Loucy (cell line): ENCODE measurements around the gene ERBIN.

ENCODE experiments used
- H2AFZ ChIP-seq: fragments of 200-600 bp; sonication (generic); 2 replicates; pipeline ENCODE4 v1.6.0; 2016; ENCODE audit warnings: antibody characterized with exemption, mild to moderate bottlenecking, low read length, moderate library complexity
- H3F3A ChIP-seq: fragments of 200-600 bp; 2 replicates; pipeline ENCODE4 v1.6.0; 2016; ENCODE audit warnings: antibody characterized with exemption, low read depth, mild to moderate bottlenecking
- H3K27me3 ChIP-seq: fragments of 200-600 bp; sonication (generic); 2 replicates; pipeline ENCODE4 v1.6.1; 2014; ENCODE audit warnings: low read length, mild to moderate bottlenecking; ENCODE audit not compliant: insufficient read depth, poor library complexity, severe bottlenecking
- H3K36me3 ChIP-seq: fragments of 200-600 bp; sonication (generic); 2 replicates; pipeline ENCODE4 v1.6.1; 2016; ENCODE audit warnings: low read length; ENCODE audit not compliant: insufficient read depth
- H3K4me1 ChIP-seq: fragments of 200-600 bp; sonication (generic); 2 replicates; pipeline ENCODE4 v1.5.1; 2014; ENCODE audit warnings: low read length, mild to moderate bottlenecking; ENCODE audit not compliant: insufficient read depth, poor library complexity, severe bottlenecking
- H3K4me2 ChIP-seq: fragments of 200-600 bp; sonication (generic); 2 replicates; pipeline ENCODE4 v1.6.0; 2014; ENCODE audit warnings: antibody characterized with exemption, low read length, low read depth, mild to moderate bottlenecking; ENCODE audit not compliant: poor library complexity, severe bottlenecking
- H3K4me3 ChIP-seq: fragments of 200-600 bp; sonication (generic); 2 replicates; pipeline ENCODE4 v1.5.1; 2014; ENCODE audit warnings: low read length, mild to moderate bottlenecking, mixed read lengths; ENCODE audit not compliant: poor library complexity, severe bottlenecking
- H3K79me2 ChIP-seq: fragments of 200-600 bp; sonication (generic); 2 replicates; pipeline ENCODE4 v1.6.1; 2014; ENCODE audit warnings: low read length; ENCODE audit not compliant: insufficient read depth
- H3K9ac ChIP-seq: fragments of 200-600 bp; sonication (generic); 2 replicates; pipeline ENCODE4 v1.6.0; 2014; ENCODE audit warnings: mild to moderate bottlenecking, low read depth, low read length, moderate library complexity; ENCODE audit not compliant: poor library complexity, severe bottlenecking
- H3K9me2 ChIP-seq: fragments of 200-600 bp; sonication (generic); replicated peaks from 2 replicates; pipeline ENCODE4 v1.6.1; 2016; ENCODE audit warnings: low read depth, low read length, mixed read lengths
- H3K9me3 ChIP-seq: fragments of 200-600 bp; sonication (generic); 2 replicates; pipeline ENCODE4 v1.6.1; 2014; ENCODE audit warnings: mild to moderate bottlenecking, antibody characterized with exemption, low read length, low read depth; ENCODE audit not compliant: insufficient read depth
- H4K20me1 ChIP-seq: fragments of 200-600 bp; sonication (generic); 2 replicates; pipeline ENCODE4 v1.6.0; 2014; ENCODE audit warnings: antibody characterized with exemption, low read length, mild to moderate bottlenecking; ENCODE audit not compliant: insufficient read depth, poor library complexity, severe bottlenecking
- CTCF ChIP-seq: fragments of 200-600 bp; sonication (generic); conservative IDR thresholded peaks from 2 replicates; pipeline ENCODE4 v1.5.1; 2014; ENCODE audit warnings: mild to moderate bottlenecking, antibody characterized with exemption, low read length
- EZH2phosphoT487 ChIP-seq: fragments of 200-600 bp; IDR thresholded peaks from 2 replicates; pipeline ENCODE4 v1.6.1; 2018; ENCODE audit warnings: antibody characterized with exemption, mild to moderate bottlenecking, moderate library complexity, borderline replicate concordance

Gene ERBIN

GRCh38 chr5:66080664-66081063 is 154.3 kb downstream of the ERBIN start:
- H3K9me2 ChIP-seq = no peaks in the 10 kb centered on the region
- no peak for TF ChIP-seq CTCF
- TF ChIP-seq EZH2phosphoT487 = no peak
- no peaks in the 10 kb centered on the region for H3K27me3 ChIP-seq
- no peaks in the 10 kb centered on the region for H4K20me1 ChIP-seq
- H2AFZ ChIP-seq = no peak overlapping the region
- no peaks in the 10 kb centered on the region for H3K79me2 ChIP-seq
- no peaks in the 10 kb centered on the region for H3K9me3 ChIP-seq
- no peaks in the 10 kb centered on the region for H3K4me1 ChIP-seq
- no peak overlapping the region for H3K4me2 ChIP-seq
- H3K4me3 ChIP-seq = no peak overlapping the region
- no peak overlapping the region for H3K9ac ChIP-seq
- peaks cover 5% of the 10 kb centered on the region; the same call in 1 of the 2 replicates for H3K36me3 ChIP-seq
- no peaks in the 10 kb centered on the region for H3F3A ChIP-seq

GRCh38 chr5:66089384-66089783 is 163.0 kb downstream of the ERBIN start:
- Histone ChIP-seq H3K4me2 (no peak overlapping the region), H3K9me3 (peaks cover 14% of the 10 kb centered on the region; the same call in 1 of the 2 replicates), H3K79me2 (no peaks in the 10 kb centered on the region), H3F3A (no peaks in the 10 kb centered on the region), H3K9me2 (no peaks in the 10 kb centered on the region), H3K36me3 (no peaks in the 10 kb centered on the region), H3K9ac (no peak overlapping the region), H3K4me3 (no peak overlapping the region), H2AFZ (no peak overlapping the region), H3K27me3 (no peaks in the 10 kb centered on the region), H3K4me1 (no peaks in the 10 kb centered on the region), H4K20me1 (no peaks in the 10 kb centered on the region)
- TF ChIP-seq CTCF = no peak
- no peak for TF ChIP-seq EZH2phosphoT487

- Histone ChIP-seq H4K20me1 (no peaks in the 10 kb centered on the region), H3K4me1 (no peaks in the 10 kb centered on the region), H3K27me3 (no peaks in the 10 kb centered on the region), H3K79me2 (no peaks in the 10 kb centered on the region), H3K9ac (no peak overlapping the region), H3K9me3 (peaks cover 7% of the 10 kb centered on the region; the same call in 1 of the 2 replicates), H3K36me3 (no peaks in the 10 kb centered on the region), H3K4me3 (no peak overlapping the region), H3F3A (no peaks in the 10 kb centered on the region), H3K9me2 (no peaks in the 10 kb centered on the region), H2AFZ (no peak overlapping the region), H3K4me2 (no peak overlapping the region)
- TF ChIP-seq CTCF = no peak
- no peak for TF ChIP-seq EZH2phosphoT487
These were observed 174.5 kb downstream of the ERBIN start for GRCh38 chr5:66100851-66101250.
